HG03108 (cell line): ENCODE data around the gene EIPR1.

Experiments
- ATAC-seq: cut with Tn5 transposase; IDR thresholded peaks from one replicate; pipeline ENCODE4 v1.9.1; 2021; ENCODE audit warnings: moderate library complexity; ENCODE audit not compliant: unreplicated experiment

The EIPR1 gene

GRCh38 chr2:3277748-3278520, 99.7 kb downstream of the EIPR1 start:
- ATAC-seq = no peak

GRCh38 chr2:3277050-3277747, 100.4 kb downstream of the EIPR1 start:
- no peak for ATAC-seq

DNA sequence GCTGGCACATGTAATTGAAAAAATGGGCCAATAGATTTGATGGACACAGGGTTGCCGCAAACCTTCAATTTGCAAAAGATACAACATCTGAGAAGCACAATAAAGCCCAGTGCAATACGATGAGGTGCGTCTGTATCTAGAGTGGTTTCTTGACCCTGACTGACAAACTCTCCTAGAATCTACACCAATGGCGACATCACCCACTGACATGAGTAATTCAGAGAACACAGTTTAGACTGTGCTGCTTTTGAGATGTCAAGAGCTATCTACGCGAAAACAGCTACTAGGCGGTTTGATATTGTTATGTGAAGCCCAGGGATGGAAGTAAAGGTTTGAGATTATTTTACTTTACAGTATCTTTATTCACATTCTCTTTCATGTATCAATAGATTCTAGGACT, 104.9 kb downstream of the EIPR1 start:
- ATAC-seq = no peak

DNA sequence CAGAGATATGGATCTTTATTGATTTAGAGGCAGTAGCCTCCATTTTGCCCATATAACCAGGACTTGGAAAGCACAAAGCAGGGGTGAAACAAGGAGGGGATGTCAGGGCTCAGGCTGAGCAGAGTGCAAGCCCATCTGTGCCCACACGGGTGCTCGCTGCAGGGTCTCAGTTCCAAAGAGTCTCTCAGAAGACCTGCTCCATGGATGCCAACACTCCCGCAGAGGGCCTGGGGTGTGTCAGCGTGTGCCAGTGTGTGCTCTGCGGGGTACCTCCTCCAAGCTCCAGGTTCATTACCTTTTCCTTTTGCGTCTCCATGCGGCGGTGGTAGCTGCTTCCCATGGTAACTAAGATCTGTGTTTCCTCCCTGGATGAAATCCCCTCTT, 107.5 kb downstream of the EIPR1 start:
- no peak for ATAC-seq

- no peak for ATAC-seq
Measured at GRCh38 chr2:3269425-3270094, 108.1 kb downstream of the EIPR1 start.

GRCh38 chr2:3268705-3269029, 109.0 kb downstream of the EIPR1 start:
- no peak for ATAC-seq

DNA sequence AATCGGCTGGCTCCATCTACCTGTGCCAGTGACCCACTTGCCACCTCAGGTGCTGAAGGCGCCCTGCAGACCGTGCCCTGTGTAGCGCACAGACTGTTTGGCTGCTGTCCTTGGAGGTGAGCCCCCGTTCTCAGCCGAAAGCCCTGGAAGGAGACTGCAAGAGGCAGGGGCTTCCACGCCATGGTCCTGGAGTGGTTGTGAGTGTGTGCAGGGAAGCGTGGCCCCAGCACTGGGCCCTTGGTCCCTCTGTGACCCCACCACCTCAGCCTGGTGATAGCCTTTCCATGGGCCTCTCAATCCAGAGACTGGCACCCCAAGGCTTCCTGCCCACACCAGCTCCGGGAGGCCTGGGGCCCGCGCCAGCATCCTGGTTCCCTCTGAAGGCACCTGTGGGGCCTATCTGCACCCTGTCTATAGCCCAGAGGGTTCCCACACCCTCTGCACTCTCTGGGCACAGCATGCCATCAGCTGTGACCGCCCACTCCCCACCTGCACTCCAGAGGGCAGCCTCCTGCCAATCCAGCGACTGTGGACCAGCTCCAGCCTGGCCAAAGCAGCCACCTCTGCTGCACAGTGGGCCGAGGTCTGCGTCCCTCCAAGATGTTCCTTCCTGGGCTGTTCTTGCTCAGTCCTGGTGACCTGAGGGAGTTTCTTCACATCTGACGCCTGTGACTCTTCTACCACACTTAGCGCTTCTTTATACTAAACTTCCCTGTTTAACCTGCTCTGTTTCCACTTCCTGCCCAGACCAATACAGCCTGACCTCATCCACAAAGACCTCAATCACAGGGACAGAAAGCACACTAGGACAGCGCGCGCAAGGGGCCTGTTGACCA, 109.5 kb downstream of the EIPR1 start:
- no peak for ATAC-seq

GRCh38 chr2:3266925-3267867, 110.4 kb downstream of the EIPR1 start:
- ATAC-seq = no peak

GRCh38 chr2:3265981-3266924, 111.4 kb downstream of the EIPR1 start:
- no peak for ATAC-seq

GRCh38 chr2:3265471-3265870, 112.1 kb downstream of the EIPR1 start:
- no peak for ATAC-seq

DNA sequence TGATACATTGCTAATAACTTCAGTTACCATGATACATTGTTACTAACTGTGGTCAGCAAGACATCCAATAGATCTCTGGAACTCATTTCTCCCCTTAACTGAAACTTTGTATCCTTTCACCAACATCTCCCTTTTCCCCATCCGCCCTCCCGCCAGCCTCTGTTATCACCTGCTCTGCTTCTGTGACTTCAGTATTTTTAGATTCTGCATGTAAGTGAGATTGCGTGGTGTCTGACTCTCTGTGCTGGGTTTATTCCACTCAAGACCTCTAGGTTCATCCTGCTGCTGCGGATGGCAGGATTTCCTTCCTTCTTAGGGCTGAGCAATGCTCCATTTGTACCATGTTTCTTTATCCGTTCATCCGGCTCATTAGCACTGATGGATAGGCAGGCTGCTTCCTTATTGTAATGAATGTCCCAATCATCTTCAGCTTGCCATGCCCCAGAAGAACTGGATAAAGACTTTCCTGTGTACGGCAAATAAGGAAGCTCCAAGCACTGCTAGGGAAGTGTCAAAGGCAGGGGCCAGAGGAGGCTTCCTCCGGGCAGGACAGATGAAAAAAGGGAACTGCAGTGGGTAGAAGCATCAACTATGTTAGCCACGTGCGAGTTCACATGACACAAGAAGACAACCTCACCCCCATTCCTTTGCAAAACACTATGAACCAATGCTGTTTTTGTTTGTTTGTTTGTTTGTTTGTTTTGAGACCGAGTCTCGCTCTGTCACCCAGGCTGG, 113.4 kb downstream of the EIPR1 start:
- no peak for ATAC-seq

GRCh38 chr2:3263487-3263886, 114.1 kb downstream of the EIPR1 start:
- no peak for ATAC-seq

GRCh38 chr2:3262437-3263388, 114.9 kb downstream of the EIPR1 start:
- no peak for ATAC-seq

DNA sequence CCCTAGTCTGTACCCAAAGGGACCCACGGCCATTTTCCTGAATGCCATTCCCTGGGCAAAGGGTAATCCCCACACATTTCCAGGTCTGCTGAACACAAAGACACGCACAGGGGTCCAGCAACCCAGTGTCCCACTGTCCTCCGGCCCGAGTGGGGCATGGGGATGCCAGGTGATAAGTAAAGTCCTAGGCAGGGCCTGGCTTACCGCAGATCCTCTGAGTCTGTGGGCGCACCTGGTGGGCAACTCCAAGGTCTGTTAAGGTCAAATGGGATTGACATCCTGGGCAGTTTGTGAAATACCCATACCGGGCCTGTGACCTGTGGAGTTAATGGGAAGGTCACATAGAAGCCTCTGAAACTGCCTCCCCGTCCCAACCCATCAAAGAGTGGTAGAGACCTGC, 116.1 kb downstream of the EIPR1 start:
- no peak for ATAC-seq

DNA sequence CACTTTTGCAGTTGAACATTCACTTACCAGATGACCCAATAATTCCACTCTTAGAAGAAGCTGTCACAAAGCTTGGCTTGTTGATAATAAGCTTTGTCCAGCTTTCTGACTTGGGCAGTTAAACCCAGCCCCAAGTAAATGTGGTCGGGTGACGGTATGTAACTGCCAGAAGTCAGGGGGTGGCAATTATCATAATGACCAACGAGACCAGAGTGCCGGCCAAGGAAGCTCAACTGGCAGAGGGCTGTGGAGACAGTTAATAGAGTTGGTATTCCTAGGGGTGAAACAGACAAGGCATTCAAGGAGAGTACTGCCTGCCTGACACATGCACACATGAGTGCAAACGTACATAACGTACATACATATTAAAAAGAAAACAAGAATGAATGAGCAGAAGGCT, 116.7 kb downstream of the EIPR1 start:
- ATAC-seq = no peak

DNA sequence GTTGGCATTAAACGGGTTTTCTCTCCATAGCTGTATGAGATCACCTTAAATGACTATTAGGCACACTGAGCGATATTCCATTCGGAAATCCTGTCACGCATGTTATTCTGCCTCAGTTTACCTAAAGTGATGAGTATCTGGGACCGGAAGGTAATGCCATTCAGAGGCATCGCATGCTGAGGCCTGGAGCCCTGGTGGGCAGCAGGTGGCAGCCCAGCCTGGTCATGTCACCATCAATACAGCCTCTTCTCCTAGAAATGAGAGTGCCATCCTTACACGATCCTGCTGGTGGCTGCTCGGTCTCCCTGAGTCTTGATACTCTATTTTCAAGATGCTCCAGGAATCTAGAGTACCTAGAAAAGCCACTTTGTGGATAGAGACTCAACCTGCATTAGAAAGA, 119.8 kb downstream of the EIPR1 start:
- ATAC-seq = no peak

DNA sequence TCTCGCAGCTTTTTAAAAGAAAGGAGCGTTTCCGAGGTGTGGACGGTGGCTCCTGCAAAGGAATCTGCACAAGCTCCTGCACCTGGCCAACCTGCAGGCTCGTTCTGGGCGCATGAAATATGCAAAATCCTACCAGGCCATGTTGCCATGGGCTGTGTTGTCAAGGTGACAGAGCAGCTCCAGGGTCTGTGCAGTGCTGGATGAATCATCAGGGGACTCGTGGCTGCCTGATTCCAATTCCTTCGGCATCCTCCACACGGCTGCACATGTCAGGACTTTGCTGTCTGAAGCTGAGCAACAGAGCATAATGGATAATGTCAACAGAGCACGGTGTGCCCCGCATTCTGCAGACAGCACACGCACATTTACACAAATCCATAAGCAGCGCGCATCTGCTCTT, 120.5 kb downstream of the EIPR1 start:
- ATAC-seq = no peak
